Measurements from ENCODE around the gene RFX2.

DNA sequence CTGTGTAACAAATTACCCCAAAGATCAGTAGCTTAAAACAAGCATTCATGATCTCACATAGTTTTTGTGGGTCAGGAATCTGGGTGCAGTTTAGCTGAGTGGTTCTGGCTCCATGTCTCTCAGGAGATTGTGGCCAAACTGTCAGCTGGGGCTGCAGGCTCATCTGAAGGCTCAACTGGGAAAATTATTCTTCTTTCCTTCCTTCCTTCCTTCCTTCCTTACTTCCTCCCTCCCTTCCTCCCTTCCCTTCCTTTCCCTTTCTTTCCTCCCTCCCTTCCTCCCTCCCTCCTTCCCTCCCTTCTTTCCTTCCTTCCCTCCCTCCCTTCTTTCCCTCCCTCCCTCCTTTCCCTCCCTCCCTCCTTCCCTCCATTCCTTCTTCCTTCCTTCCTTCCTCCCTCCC, 8.7 kb upstream of the RFX2 start:
- TF ChIP-seq, protein P1, sequence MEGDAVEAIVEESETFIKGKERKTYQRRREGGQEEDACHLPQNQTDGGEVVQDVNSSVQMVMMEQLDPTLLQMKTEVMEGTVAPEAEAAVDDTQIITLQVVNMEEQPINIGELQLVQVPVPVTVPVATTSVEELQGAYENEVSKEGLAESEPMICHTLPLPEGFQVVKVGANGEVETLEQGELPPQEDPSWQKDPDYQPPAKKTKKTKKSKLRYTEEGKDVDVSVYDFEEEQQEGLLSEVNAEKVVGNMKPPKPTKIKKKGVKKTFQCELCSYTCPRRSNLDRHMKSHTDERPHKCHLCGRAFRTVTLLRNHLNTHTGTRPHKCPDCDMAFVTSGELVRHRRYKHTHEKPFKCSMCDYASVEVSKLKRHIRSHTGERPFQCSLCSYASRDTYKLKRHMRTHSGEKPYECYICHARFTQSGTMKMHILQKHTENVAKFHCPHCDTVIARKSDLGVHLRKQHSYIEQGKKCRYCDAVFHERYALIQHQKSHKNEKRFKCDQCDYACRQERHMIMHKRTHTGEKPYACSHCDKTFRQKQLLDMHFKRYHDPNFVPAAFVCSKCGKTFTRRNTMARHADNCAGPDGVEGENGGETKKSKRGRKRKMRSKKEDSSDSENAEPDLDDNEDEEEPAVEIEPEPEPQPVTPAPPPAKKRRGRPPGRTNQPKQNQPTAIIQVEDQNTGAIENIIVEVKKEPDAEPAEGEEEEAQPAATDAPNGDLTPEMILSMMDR (IDR thresholded peaks at IDR 0.05; ENCODE audit: insufficient read depth, low read length) = no peak
- TF ChIP-seq GABPA (IDR thresholded peaks at IDR 0.05; ENCODE audit: low read depth) = no peak
